Purkinje cell (primary cell): Measurements from ENCODE around the gene UBTD2. TPM values are rescaled to one million over a fixed set of nuclear protein-coding genes. Genes with fewer than 3 reads are reported as not detected.

Experiments used
- polyA plus RNA-seq: library from polyadenylated mRNA; unstranded; fragments of >200 nt; fragmentation: Nextera tagmentation; gene quantifications from 2 replicates; pipeline ENCODE4 v1.2.1, GENCODE V29; 2014

The UBTD2 gene, protein sequence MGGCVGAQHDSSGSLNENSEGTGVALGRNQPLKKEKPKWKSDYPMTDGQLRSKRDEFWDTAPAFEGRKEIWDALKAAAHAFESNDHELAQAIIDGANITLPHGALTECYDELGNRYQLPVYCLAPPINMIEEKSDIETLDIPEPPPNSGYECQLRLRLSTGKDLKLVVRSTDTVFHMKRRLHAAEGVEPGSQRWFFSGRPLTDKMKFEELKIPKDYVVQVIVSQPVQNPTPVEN
- 10.1 and 12.8 TPM in 2 replicates for polyA plus RNA-seq

DNA sequence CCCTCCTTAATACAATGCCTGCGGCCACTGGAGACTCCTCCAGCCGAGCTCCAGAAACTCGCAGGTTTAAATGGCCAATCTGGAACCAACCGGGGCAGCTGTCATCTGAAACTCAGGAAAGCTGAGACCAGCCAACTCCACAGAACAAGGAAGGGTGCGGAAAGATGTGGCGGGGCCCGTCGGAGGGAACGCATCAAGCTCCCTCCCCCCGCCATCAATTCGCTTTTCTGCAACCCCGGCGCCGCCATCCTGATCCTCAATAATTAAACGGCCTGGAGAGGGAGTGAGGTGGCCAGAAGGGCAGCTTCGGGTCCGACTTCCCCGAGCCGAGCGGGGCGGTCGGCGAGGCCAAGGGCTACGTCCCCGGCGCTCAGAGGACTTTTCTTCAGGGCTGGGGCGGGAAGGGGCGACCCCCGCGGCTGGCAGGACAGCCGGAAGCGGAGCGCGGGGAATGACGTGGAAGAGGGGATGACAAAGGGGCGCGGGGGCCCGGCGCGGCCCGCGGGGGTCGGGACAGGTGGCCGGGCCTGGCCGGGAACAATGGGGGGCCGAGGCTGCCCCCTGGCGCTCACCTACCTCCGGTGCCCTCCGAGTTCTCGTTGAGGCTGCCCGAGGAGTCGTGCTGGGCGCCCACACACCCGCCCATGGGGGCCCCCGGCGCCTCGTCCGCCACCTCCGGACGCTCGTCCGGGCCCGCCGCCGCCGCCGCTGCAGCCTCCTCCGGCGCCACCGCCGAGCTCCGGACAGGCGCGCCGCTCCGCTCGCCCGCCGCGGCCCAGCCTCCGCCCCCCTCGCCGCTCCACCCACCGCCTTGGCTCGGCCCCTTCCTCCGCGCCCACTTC lies at the start of gene UBTD2:
TSS of gene UBTD2 (minus strand) at position 745 of the 842 bp plus-strand sequence. CDS start at position 646, 99 bp downstream.

DNA sequence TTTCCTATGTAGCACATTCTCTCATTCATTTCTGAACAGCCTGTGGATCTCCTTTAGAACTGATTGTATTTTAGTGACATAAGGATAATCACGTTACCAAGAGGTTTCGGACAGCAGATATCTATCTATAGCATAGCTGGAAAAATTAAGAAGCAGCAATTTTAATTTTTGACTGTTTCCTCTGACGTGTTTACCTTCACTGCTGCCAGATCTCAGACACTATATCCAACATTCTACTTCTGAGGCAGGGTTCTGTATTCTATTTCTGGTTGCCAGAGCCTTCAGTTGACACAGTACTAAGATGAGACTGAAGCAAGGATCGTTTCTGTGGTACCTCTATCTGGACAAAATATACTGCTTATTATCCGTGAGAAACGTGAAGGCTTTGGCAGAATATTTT lies 89.7 kb downstream of the UBTD2 start, which contains the start of gene EFCAB9:
TSS of gene EFCAB9 (plus strand) at position 301 of the 400 bp plus-strand sequence. CDS start at position 302, 1 bp downstream.

DNA sequence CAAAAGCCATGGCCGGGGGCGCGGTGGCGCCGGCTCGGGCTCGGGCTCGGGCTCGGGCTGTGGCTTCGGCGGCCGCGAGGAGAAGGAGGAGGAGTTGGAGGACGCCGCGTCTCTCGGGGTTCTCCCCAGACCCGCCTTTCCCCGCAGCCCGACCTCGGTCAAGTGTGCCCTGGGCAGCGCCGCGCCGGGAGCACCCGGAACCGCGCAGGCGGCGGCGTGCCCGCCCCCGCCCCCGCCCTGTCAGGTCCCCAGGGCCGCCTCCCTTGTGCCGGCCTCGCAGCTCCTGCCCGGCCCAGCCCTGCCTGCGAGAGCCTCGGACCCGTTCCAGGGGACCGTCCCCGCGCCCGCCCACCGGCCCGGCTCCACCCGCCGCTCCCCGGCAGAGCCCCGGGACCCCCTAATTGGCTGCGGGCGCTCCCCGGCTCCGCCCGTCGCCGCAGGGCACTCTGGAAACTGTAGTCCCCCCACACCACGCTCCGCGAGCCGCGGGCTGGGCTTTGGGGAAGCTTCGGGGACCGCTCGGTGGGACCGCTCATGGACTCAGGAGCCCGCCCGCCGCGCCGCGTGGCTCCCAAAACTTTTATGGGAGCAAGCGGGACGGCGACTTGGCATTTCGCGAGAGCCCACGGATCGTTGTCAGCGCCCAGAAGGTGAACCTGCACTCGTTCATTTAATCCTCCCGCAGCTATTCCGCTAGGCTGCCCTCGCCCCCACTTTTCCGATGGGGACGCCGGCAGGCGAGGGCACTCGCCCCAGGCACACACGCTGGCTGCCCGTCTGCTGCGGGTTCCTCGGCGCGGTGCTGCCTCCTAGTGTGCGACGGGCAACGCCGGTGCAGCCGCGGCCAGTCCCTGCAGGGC lies 95.3 kb downstream of the UBTD2 start, which contains the start of gene STK10:
TSS of gene STK10 (minus strand) at position 192 of the 860 bp plus-strand sequence. CDS start at position 10, 182 bp downstream.

Other genes starting within 250 kb of the UBTD2 start
- gene STK10, start 95.5 kb downstream of the UBTD2 start, polyA plus RNA-seq = not detected in 2 replicates
- gene EFCAB9, start 89.6 kb downstream of the UBTD2 start, polyA plus RNA-seq = not detected in 2 replicates
- gene SH3PXD2B, start 170.8 kb upstream of the UBTD2 start, polyA plus RNA-seq = 1.0 and 1.6 TPM in 2 replicates